OCI-LY3 (cell line): ENCODE results near the gene AOAH.

ENCODE experiments used
- EZH2phosphoT487 ChIP-seq: fragments of 200-600 bp; shearing (Covaris generic); IDR thresholded peaks from 2 replicates; pipeline ENCODE4 v1.6.1; 2018; ENCODE audit warnings: antibody characterized with exemption, mixed run types, low read depth
- TF ChIP-seq, protein P1 (sequence below): fragments of 200-600, 300-600 bp; sonication (generic); IDR thresholded peaks from 2 replicates; pipeline ENCODE4 v1.5.1; 2014; ENCODE audit warnings: antibody characterized with exemption, low read length, low read depth

DNA sequence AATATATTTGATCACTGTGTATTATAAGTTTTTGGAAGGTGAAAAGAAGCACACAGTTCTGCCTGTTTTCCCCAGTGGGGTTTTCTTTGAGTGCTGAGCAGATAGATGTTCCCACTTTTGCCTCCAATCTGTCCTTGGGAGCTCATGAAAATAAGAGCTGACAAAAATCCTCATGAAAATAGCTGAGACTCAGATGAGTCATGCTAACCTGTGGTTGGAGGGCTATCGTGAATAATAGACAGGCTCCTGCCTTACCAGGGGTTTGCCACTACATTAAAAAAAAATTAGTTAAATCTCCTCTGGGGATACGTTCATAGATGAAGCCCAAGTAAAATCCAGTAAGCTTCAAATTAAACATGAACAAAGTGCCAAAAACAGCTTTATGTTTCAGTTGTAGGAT, 10.9 kb upstream of the AOAH start:
- TF ChIP-seq, protein P1, sequence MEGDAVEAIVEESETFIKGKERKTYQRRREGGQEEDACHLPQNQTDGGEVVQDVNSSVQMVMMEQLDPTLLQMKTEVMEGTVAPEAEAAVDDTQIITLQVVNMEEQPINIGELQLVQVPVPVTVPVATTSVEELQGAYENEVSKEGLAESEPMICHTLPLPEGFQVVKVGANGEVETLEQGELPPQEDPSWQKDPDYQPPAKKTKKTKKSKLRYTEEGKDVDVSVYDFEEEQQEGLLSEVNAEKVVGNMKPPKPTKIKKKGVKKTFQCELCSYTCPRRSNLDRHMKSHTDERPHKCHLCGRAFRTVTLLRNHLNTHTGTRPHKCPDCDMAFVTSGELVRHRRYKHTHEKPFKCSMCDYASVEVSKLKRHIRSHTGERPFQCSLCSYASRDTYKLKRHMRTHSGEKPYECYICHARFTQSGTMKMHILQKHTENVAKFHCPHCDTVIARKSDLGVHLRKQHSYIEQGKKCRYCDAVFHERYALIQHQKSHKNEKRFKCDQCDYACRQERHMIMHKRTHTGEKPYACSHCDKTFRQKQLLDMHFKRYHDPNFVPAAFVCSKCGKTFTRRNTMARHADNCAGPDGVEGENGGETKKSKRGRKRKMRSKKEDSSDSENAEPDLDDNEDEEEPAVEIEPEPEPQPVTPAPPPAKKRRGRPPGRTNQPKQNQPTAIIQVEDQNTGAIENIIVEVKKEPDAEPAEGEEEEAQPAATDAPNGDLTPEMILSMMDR, result no peak
- TF ChIP-seq EZH2phosphoT487, result no peak
